Mesendoderm (in vitro differentiated cells): ENCODE data around the gene RGS14.

Source experiments
- DNase-seq: peaks from one replicate; pipeline ENCODE4 v3.0.0; 2013
- H2AK5ac ChIP-seq: 2 replicates; pipeline ENCODE4 v1.6.1; 2013; ENCODE audit warnings: low read length, inconsistent platforms
- H2BK120ac ChIP-seq: 2 replicates; pipeline ENCODE4 v1.6.1; 2013; ENCODE audit warnings: low read depth, mild to moderate bottlenecking, low read length, moderate library complexity, mixed read lengths
- H2BK15ac ChIP-seq: replicated peaks from 2 replicates; pipeline ENCODE4 v1.6.1; 2013; ENCODE audit warnings: low read depth, mild to moderate bottlenecking, moderate library complexity
- H2BK5ac ChIP-seq: 2 replicates; pipeline ENCODE4 v1.6.1; 2013; ENCODE audit warnings: low read length, inconsistent platforms
- H3K18ac ChIP-seq: 2 replicates; pipeline ENCODE4 v1.6.1; 2013; ENCODE audit warnings: mild to moderate bottlenecking, low read length, mixed read lengths
- H3K23ac ChIP-seq: one replicate; pipeline ENCODE4 v1.6.1; 2013; ENCODE audit warnings: low read length
- H3K27ac ChIP-seq: 2 replicates; pipeline ENCODE4 v1.5.1; 2013; ENCODE audit warnings: low read depth, mild to moderate bottlenecking, inconsistent platforms, low read length, moderate library complexity
- H3K27me3 ChIP-seq: 2 replicates; pipeline ENCODE4 v1.6.1; 2013; ENCODE audit warnings: low read length, control low read depth, mild to moderate bottlenecking, inconsistent platforms; ENCODE audit not compliant: insufficient read depth, poor library complexity
- H3K36me3 ChIP-seq: 2 replicates; pipeline ENCODE4 v1.6.1; 2013; ENCODE audit warnings: low read length, inconsistent platforms; ENCODE audit not compliant: control insufficient read depth, insufficient read depth
- H3K4ac ChIP-seq: one replicate; pipeline ENCODE4 v1.6.1; 2013; ENCODE audit warnings: low read depth, mild to moderate bottlenecking, low read length, moderate library complexity
- H3K4me1 ChIP-seq: 2 replicates; pipeline ENCODE4 v1.6.1; 2013; ENCODE audit warnings: low read depth, low read length, inconsistent platforms; ENCODE audit not compliant: control insufficient read depth
- H3K4me2 ChIP-seq: 2 replicates; pipeline ENCODE4 v1.6.1; 2013; ENCODE audit warnings: low read length
- H3K4me3 ChIP-seq: 2 replicates; pipeline ENCODE4 v1.5.1; 2013; ENCODE audit warnings: mild to moderate bottlenecking, low read length
- H3K56ac ChIP-seq: one replicate; pipeline ENCODE4 v1.6.1; 2013; ENCODE audit warnings: low read length
- H3K79me1 ChIP-seq: 2 replicates; pipeline ENCODE4 v1.6.1; 2013; ENCODE audit warnings: low read length, inconsistent platforms
- H3K79me2 ChIP-seq: 2 replicates; pipeline ENCODE4 v1.6.1; 2013; ENCODE audit warnings: mild to moderate bottlenecking, low read length; ENCODE audit not compliant: control insufficient read depth, insufficient read depth
- H3K9ac ChIP-seq: 2 replicates; pipeline ENCODE4 v1.6.1; 2013; ENCODE audit warnings: low read length, inconsistent platforms
- H4K5ac ChIP-seq: one replicate; pipeline ENCODE4 v1.6.1; 2013; ENCODE audit warnings: low read length
- H4K8ac ChIP-seq: one replicate; pipeline ENCODE4 v1.6.1; 2013; ENCODE audit warnings: low read depth, mild to moderate bottlenecking, control low read depth, low read length, moderate library complexity
- WGBS: extraction: QIAGEN DNeasy Blood & Tissue Kit; methylation state at CpG from one replicate; pipeline ENCODE4 v1.1.7; 2013; ENCODE audit warnings: low lambda C conversion rate, missing lambda C conversion rate; ENCODE audit not compliant: insufficient coverage; ENCODE audit errors: extremely low coverage; 5-methylcytosine and 5-hydroxymethylcytosine counted together

The RGS14 gene

DNA sequence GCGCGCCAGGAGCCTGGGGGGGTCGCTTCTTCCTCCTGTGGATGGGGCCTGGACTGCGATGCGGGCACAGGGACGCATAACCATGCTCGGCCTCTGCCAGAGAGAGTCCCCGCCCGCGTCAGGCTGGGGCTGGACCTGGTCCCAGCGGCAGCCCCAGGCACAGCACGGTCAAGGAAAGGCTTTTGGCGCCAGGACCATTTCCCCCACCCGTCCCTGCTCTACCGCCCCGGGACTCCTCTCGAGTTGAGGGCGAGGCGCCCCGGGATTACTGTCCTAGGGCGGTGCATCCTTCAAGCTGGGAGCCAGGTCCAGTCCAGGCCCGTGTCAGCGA, 46.4 kb upstream of the RGS14 start:
- no CpG with 5 or more reads among the region's 23 CpGs for WGBS
- no peak overlapping the region for H3K27ac ChIP-seq

DNA sequence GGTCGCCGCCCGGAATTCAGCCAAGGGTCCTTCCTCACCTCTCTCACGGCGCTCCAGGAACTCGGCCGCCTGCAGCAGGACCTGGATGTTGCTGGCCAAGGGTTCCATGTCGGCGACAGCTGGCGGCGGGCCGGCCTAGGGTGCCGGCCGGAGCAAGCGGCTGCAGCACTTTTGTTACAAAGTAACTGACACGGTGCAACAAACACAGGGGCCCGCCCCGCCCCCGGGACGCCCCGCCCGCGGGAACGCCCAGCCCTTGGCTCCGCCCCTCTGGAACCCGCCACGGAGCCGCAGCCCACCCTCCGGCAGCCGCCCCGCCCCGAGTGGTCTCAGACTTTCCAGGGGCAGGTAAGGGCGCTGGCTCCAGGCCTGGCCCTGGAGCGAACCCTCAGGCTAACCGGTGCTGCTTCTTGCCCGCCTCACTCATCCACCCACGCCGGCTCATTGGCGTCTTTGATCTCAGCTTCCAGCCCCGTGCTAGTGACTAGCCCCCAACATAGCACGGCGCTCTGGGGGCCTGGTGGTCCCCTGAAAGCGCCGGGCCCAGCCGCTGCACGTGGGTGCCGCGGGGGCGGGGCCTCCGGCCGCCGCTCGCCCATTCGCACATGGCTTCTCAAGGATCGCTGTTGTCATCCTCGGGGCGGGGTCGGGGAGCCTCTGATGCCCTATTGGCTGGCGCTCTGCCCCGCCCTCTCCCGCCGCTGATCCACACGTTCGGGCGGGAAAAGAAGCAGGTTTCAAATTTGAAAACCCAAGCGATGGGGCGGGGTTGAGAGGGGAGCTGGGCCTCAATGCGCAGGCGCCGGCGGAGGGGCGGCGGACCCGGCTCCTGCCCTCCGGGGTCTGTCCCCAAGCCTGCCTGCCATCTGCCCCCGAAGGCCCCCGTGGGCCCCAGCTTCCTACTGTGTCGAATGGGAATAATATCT, 45.7 kb upstream of the RGS14 start, which contains the start of gene MXD3:
MXD3 (minus strand) TSS at position 176 of the 926 bp plus-strand sequence; CDS start at position 108, 68 bp downstream.
- Histone ChIP-seq H2BK5ac (no peak within 1 kb of the TSS), H3K56ac (peak within 1 kb of the TSS; percentile 97), H3K4me1 (peaks cover 4% of the 10 kb centered on the region), H4K5ac (no peak within 1 kb of the TSS), H3K79me1 (no peaks in the 10 kb centered on the region), H3K23ac (no peak within 1 kb of the TSS), H2AK5ac (no peak within 1 kb of the TSS), H4K8ac (no peak within 1 kb of the TSS), H2BK15ac (no peak within 1 kb of the TSS), H3K36me3 (no peaks in the 10 kb centered on the region), H2BK120ac (no peak within 1 kb of the TSS), H3K79me2 (no peaks in the 10 kb centered on the region), H3K9ac (peak within 1 kb of the TSS; percentile 86), H3K18ac (no peak within 1 kb of the TSS), H3K4me3 (peak within 1 kb of the TSS; percentile 61), H3K4me2 (peak within 1 kb of the TSS; percentile 94), H3K27me3 (no peaks in the 10 kb centered on the region), H3K4ac (peak within 1 kb of the TSS; percentile 22), H3K27ac (peak within 1 kb of the TSS; percentile 68)
- peak; percentile 99 for DNase-seq
- no CpG with 5 or more reads among the region's 78 CpGs for WGBS

More for the DNA sequence above, 46.4 kb upstream of the RGS14 start:
- Histone ChIP-seq H3K4me3 (peak overlapping the region; percentile 61), H3K56ac (peak overlapping the region; percentile 86), H3K79me1 (no peaks in the 10 kb centered on the region), H3K4ac (no peak overlapping the region), H3K27me3 (no peaks in the 10 kb centered on the region), H3K4me1 (peaks cover 4% of the 10 kb centered on the region), H2BK15ac (no peak overlapping the region), H2BK5ac (no peak overlapping the region), H3K4me2 (peak overlapping the region; percentile 94), H4K5ac (no peak overlapping the region), H4K8ac (no peak overlapping the region), H3K18ac (no peak overlapping the region), H3K9ac (peak overlapping the region; percentile 79), H3K79me2 (no peaks in the 10 kb centered on the region), H3K23ac (no peak overlapping the region), H3K36me3 (no peaks in the 10 kb centered on the region), H2AK5ac (no peak overlapping the region), H2BK120ac (no peak overlapping the region)
- DNase-seq: no peak

GRCh38 chr5:177312649-177313181, 45.0 kb upstream of the RGS14 start:
- peaks cover 4% of the 10 kb centered on the region for H3K4me1 ChIP-seq
- no peak overlapping the region for H3K23ac ChIP-seq
- H2BK120ac ChIP-seq: no peak overlapping the region
- peak overlapping the region; percentile 80 for H3K4me2 ChIP-seq
- no peaks in the 10 kb centered on the region for H3K79me2 ChIP-seq
- no peak overlapping the region for H4K5ac ChIP-seq
- no peak overlapping the region for H4K8ac ChIP-seq
- DNase-seq: peak; percentile 83
- no peak overlapping the region for H3K4me3 ChIP-seq
- no peak overlapping the region for H3K27ac ChIP-seq
- no peak overlapping the region for H2BK5ac ChIP-seq
- H3K18ac ChIP-seq: no peak overlapping the region
- H3K4ac ChIP-seq: no peak overlapping the region
- no CpG with 5 or more reads among the region's 19 CpGs for WGBS
- H2BK15ac ChIP-seq: no peak overlapping the region
- H2AK5ac ChIP-seq: no peak overlapping the region
- H3K79me1 ChIP-seq: no peaks in the 10 kb centered on the region
- H3K27me3 ChIP-seq: no peaks in the 10 kb centered on the region
- no peaks in the 10 kb centered on the region for H3K36me3 ChIP-seq
- H3K9ac ChIP-seq: peak overlapping the region; percentile 69
- peak overlapping the region; percentile 81 for H3K56ac ChIP-seq

DNA sequence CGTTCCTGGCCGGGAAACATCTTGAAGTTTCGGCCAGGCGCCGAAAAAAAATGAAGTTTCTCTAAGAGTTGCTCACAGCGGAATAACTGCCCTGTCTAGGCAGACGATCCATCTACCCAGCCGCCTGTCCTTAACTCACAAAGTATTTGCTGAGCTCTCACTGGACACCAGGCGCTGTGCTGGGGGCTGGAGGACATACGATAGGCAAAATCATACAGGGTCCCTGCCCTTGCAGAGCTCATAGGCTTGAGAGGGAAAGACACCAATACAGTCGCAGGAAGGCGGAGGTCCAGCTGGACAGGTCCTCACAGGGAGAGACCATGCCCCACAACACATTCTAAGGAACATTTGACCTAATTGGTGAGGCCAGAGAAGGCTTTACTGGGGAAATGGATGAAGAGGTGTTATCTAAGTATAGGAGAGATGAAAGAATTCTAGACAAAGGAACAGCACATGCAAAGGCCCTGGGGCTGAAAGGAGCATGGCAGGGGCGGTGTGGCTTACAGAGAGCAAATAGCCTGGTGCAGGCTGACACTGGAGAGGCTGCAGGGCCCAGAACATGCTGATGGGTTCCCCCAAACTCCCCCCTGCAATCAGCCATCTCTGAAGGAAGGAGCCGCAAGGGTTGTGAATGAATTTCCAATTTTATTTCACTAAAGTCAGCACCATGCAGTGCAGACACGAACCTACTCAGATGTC, 44.0 kb upstream of the RGS14 start:
- no peak overlapping the region for H3K27ac ChIP-seq
- no peak overlapping the region for H4K8ac ChIP-seq
- no peak overlapping the region for H3K4ac ChIP-seq
- no peak overlapping the region for H3K56ac ChIP-seq
- no peak overlapping the region for H2BK120ac ChIP-seq
- no peak overlapping the region for H3K4me2 ChIP-seq
- H4K5ac ChIP-seq: no peak overlapping the region
- H3K79me1 ChIP-seq: no peaks in the 10 kb centered on the region
- H3K79me2 ChIP-seq: no peaks in the 10 kb centered on the region
- WGBS: no CpG with 5 or more reads among the region's 15 CpGs
- H2BK15ac ChIP-seq: no peak overlapping the region
- DNase-seq: no peak
- H3K4me1 ChIP-seq: peaks cover 4% of the 10 kb centered on the region
- no peak overlapping the region for H2BK5ac ChIP-seq
- H3K18ac ChIP-seq: no peak overlapping the region
- no peaks in the 10 kb centered on the region for H3K27me3 ChIP-seq
- H3K4me3 ChIP-seq: no peak overlapping the region
- no peak overlapping the region for H3K9ac ChIP-seq
- no peaks in the 10 kb centered on the region for H3K36me3 ChIP-seq
- no peak overlapping the region for H3K23ac ChIP-seq
- no peak overlapping the region for H2AK5ac ChIP-seq

DNA sequence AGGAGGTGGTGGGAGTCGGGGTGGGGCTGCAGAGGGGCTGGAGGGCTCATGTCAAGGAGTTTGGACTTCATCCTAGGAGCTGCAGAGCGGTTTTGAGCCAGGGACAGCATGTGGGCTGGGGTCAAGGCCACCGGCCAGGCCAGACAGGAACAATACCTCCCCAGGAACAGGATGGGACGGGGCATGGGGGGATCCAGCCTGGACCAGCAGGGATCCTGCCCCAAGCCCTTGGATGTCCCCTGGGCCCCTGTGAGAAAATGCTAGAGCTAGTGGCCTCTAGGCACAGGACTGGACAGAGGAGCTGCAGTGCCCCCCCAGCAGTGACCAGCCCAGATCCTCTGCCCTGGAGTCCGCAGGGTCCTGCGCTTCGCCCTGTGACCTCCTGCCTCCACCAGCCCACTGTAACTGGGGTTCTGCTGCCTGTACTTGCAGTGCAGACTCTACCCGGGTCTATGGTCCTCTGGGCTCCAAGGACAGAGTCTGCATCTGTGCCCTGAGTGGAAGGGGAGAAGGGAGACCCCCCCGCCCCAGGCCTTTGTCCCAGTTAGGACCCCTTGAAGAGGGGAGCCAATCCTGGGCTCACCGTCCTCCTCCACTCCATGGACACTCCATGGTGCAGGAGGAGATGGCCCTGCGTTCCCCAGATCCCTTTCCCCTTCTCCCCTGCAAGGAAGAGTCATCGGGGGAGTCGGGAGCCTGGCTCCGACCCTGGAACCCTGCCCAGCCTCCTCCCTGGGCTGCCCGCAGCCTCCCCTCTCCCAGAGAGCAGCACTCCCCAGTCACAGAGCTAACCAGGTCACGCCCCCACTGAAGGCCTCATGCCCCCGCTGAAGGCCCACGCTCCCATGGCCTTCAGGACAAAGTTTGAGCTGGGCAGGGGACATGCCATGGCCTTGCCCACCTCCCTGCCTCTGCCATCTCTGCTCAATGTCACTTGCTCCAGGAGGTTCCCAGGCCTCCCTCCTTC, 43.1 kb upstream of the RGS14 start:
- H2BK15ac ChIP-seq: no peak overlapping the region
- H3K4me1 ChIP-seq: peaks cover 4% of the 10 kb centered on the region
- no peak overlapping the region for H2AK5ac ChIP-seq
- H3K23ac ChIP-seq: no peak overlapping the region
- H3K27ac ChIP-seq: no peak overlapping the region
- H4K5ac ChIP-seq: no peak overlapping the region
- no peaks in the 10 kb centered on the region for H3K79me2 ChIP-seq
- H3K79me1 ChIP-seq: no peaks in the 10 kb centered on the region
- H2BK5ac ChIP-seq: no peak overlapping the region
- H3K9ac ChIP-seq: no peak overlapping the region
- H3K36me3 ChIP-seq: no peaks in the 10 kb centered on the region
- no peak overlapping the region for H4K8ac ChIP-seq
- WGBS: no CpG with 5 or more reads among the region's 18 CpGs
- H2BK120ac ChIP-seq: no peak overlapping the region
- no peak overlapping the region for H3K4me2 ChIP-seq
- no peak overlapping the region for H3K56ac ChIP-seq
- DNase-seq: no peak
- no peaks in the 10 kb centered on the region for H3K27me3 ChIP-seq
- no peak overlapping the region for H3K4ac ChIP-seq
- H3K4me3 ChIP-seq: no peak overlapping the region
- no peak overlapping the region for H3K18ac ChIP-seq
